Keratinocyte (primary cell): ENCODE results near the gene HCFC1. TPM values are rescaled to one million over a fixed set of nuclear protein-coding genes. Genes with fewer than 3 reads are reported as not detected.

Experiments used
- DNase-seq: peaks from one replicate; pipeline ENCODE4 v3.0.0-alpha.2; 2011; ENCODE audit warnings: low read depth, missing footprints, low spot score
- FAIRE-seq: peaks from 2 replicates; lab custom pipeline; 2011; peaks lifted over from hg19 to GRCh38; lab: Jason Lieb, UNC
- H2AFZ ChIP-seq: 2 replicates; pipeline ENCODE4 v1.6.0; 2012; ENCODE audit warnings: low read length, control low read depth, inconsistent platforms; ENCODE audit not compliant: control insufficient read depth
- H3K27ac ChIP-seq: 2 replicates; pipeline ENCODE4 v1.5.1; 2011; ENCODE audit warnings: low read length; ENCODE audit not compliant: control insufficient read depth, insufficient read depth
- H3K27me3 ChIP-seq: 3 replicates; pipeline ENCODE4 v1.6.0; 2011; ENCODE audit warnings: low read length; ENCODE audit not compliant: control insufficient read depth, insufficient read depth; ENCODE audit errors: extremely low read depth
- H3K36me3 ChIP-seq, 2 experiments: 2 replicates in 1 of 2; 3 replicates in 1 of 2; pipeline ENCODE4 v1.5.1; 2011; ENCODE audit warnings: low read length in 2 of 2, mild to moderate bottlenecking in 1 of 2; ENCODE audit not compliant: control insufficient read depth in 2 of 2, insufficient read depth in 2 of 2; ENCODE audit errors: extremely low read depth in 1 of 2
- H3K4me1 ChIP-seq: 3 replicates; pipeline ENCODE4 v1.5.1; 2011; ENCODE audit warnings: low read length; ENCODE audit not compliant: control insufficient read depth, insufficient read depth; ENCODE audit errors: extremely low read depth
- H3K4me2 ChIP-seq: 3 replicates; pipeline ENCODE4 v1.6.0; 2011; ENCODE audit warnings: low read depth, low read length; ENCODE audit not compliant: control insufficient read depth, insufficient read depth; ENCODE audit errors: extremely low read depth
- H3K4me3 ChIP-seq, 3 experiments: fragments of 200-600 bp in 1 of 3; sonication (generic) in 1 of 3; 2 replicates in 2 of 3; 3 replicates in 1 of 3; pipeline ENCODE4 v1.5.1; 2011 to 2016; ENCODE audit warnings: low read length in 3 of 3, mild to moderate bottlenecking in 3 of 3, control low read depth in 2 of 3, inconsistent platforms in 1 of 3, low read depth in 1 of 3, mixed read lengths in 1 of 3, mixed run types in 1 of 3, moderate library complexity in 1 of 3; ENCODE audit not compliant: control insufficient read depth in 2 of 3, insufficient read depth in 2 of 3; ENCODE audit errors: extremely low read depth in 1 of 3
- H3K79me2 ChIP-seq: 2 replicates; pipeline ENCODE4 v1.6.0; 2012; ENCODE audit warnings: low read length; ENCODE audit not compliant: control insufficient read depth, insufficient read depth
- H3K9ac ChIP-seq: 3 replicates; pipeline ENCODE4 v1.6.0; 2011; ENCODE audit warnings: low read length; ENCODE audit not compliant: control insufficient read depth, insufficient read depth; ENCODE audit errors: extremely low read depth
- H3K9me1 ChIP-seq: 3 replicates; pipeline ENCODE4 v1.6.0; 2011; ENCODE audit warnings: low read length; ENCODE audit not compliant: control insufficient read depth, insufficient read depth; ENCODE audit errors: extremely low read depth
- H3K9me3 ChIP-seq: 2 replicates; pipeline ENCODE4 v1.5.1; 2012; ENCODE audit warnings: low read depth, low read length; ENCODE audit not compliant: control insufficient read depth
- H4K20me1 ChIP-seq: 3 replicates; pipeline ENCODE4 v1.6.0; 2011; ENCODE audit warnings: low read length; ENCODE audit not compliant: control insufficient read depth, insufficient read depth; ENCODE audit errors: extremely low read depth
- EZH2 ChIP-seq: IDR thresholded peaks from one replicate; pipeline ENCODE4 v1.6.1; 2012; ENCODE audit warnings: inconsistent platforms, mild to moderate bottlenecking, low read length, moderate library complexity
- dilution Hi-C: fragments of 300-500 bp; cut with MboI; formaldehyde crosslinking; loops from one replicate; pipeline ENCODE4 v1.7.0; 2020; ENCODE audit warnings: low sequenced_read_pairs; ENCODE audit not compliant: extremely low pct_ligation_motif_present
- polyA plus RNA-seq, 5 experiments: library from polyadenylated mRNA; depleted of rRNA in 3 of 5; stranded (reverse) in 3 of 5; stranded (forward) in 1 of 5; unstranded in 1 of 5; fragments of >200 nt; gene quantifications; 1 replicate in 1 of 5; 2 replicates in 3 of 5; 3 replicates in 1 of 5; pipeline versions ENCODE4 v1.2.1 to v1.2.3, GENCODE V29; 2011 to 2012; ENCODE audit warnings: missing spikeins in 2 of 5, low read depth in 1 of 5, low replicate concordance in 1 of 5
- TF ChIP-seq, protein P1 (sequence below), 3 experiments: IDR thresholded peaks in 1 of 3; conservative IDR thresholded peaks in 1 of 3; optimal IDR thresholded peaks in 1 of 3; 2 replicates in 2 of 3; 3 replicates in 1 of 3; pipeline versions ENCODE3 to v1.5.1; 2011; ENCODE audit warnings: low read length in 3 of 3, mild to moderate bottlenecking in 3 of 3, moderate library complexity in 2 of 3, control low read depth in 1 of 3, inconsistent platforms in 1 of 3; ENCODE audit not compliant: insufficient read depth in 2 of 3; ENCODE audit errors: extremely low read depth in 1 of 3

HCFC1 gene
- polyA plus RNA-seq, 1 donor (not counting 4 experiments of a cell fraction or from before 2014, with no cell fraction given), result 2.7 TPM

DNA sequence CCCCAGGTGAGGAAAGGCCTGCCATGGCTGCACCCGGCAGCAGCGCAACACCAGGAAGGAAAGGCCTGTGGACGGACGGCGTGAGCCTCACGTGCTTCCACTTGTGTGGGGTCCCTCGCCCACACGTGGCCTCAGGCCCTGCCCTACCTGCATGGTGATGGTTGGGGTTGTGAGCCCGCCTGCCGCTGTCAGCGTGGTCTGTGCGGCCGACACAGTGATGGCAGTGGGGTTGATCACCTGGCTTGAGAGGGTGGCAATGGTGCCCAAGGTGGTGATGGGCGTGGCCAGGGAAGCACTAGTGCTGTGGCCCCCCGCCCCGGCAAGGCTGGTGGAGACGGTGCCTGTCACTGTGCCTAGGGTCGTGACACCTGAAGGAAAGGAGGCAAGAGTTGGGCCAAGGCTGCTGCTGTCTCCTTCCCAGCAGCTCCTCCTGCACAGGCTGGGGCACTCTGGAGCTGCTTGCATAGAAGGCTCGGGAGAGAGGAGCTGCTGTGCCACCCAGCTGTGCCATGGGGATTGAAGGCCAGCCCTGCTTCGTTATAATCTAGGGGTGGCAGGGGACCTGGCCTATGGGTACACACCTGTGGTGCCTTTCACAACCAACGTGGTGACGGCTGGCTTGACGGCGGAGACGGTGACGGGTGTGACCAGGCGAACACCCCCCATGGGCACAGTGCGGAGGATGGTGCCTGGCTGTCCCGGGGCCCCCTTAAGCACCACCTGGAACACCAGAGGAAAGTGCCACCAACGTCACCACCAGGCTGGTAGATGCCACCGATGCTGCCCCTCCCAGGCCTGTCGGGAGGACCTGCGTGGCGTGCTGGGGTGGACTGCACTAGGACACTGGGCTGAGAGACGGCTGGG is 15.3 kb downstream of the HCFC1 start:
- no peak for TF ChIP-seq EZH2
- TF ChIP-seq, protein P1, sequence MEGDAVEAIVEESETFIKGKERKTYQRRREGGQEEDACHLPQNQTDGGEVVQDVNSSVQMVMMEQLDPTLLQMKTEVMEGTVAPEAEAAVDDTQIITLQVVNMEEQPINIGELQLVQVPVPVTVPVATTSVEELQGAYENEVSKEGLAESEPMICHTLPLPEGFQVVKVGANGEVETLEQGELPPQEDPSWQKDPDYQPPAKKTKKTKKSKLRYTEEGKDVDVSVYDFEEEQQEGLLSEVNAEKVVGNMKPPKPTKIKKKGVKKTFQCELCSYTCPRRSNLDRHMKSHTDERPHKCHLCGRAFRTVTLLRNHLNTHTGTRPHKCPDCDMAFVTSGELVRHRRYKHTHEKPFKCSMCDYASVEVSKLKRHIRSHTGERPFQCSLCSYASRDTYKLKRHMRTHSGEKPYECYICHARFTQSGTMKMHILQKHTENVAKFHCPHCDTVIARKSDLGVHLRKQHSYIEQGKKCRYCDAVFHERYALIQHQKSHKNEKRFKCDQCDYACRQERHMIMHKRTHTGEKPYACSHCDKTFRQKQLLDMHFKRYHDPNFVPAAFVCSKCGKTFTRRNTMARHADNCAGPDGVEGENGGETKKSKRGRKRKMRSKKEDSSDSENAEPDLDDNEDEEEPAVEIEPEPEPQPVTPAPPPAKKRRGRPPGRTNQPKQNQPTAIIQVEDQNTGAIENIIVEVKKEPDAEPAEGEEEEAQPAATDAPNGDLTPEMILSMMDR (optimal IDR thresholded peaks at IDR 0.05 in 1 of 3, IDR thresholded peaks at IDR 0.05 in 1 of 3, conservative IDR thresholded peaks at IDR 0.05 in 1 of 3; ENCODE audit: extremely low read depth in 1 of 3, insufficient read depth in 2 of 3, low read length in 3 of 3), result no peak
- H3K9me3 ChIP-seq, result no peaks in the 10 kb centered on the region
- no peaks in the 10 kb centered on the region for H4K20me1 ChIP-seq
- H3K9ac ChIP-seq, result no peak overlapping the region
- no peaks in the 10 kb centered on the region for H3K27me3 ChIP-seq
- H3K4me3 ChIP-seq, result no peak overlapping the region
- no peak for FAIRE-seq
- peaks cover 29 to 55% of the 10 kb centered on the region in 2 experiments for H3K36me3 ChIP-seq
- no peak overlapping the region for H2AFZ ChIP-seq
- no peak overlapping the region for H3K4me2 ChIP-seq
- no peaks in the 10 kb centered on the region for H3K79me2 ChIP-seq
- no peak for DNase-seq
- no peak overlapping the region for H3K27ac ChIP-seq
- H3K9me1 ChIP-seq, result no peaks in the 10 kb centered on the region
- H3K4me1 ChIP-seq, result no peaks in the 10 kb centered on the region
- dilution Hi-C loops, result no loop called here

DNA sequence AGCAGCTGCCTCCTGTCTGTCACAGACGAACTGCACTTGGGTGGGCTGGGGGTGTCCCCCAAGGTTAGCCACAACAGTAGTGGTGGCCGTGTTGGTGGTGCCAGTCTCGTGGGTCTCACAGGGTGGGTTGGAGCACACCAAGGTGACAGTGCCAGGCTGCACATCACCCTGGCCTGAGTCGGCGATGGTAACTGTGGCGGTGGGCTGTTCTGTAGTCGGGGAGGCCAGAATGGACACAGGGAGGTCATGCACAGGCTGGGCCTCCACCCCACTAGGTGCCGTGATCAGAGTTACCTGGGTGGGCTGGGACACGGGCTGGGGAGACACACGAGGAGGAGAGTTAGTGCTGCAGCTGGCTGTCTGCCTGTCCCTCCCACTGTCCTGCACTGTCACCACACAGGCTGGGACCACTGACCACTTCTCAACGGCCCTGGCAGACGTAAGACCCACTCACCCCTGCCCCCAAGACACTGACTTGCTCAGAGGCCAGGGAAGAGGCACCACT is 16.3 kb downstream of the HCFC1 start:
- FAIRE-seq (no peak), DNase-seq (no peak)
- Histone ChIP-seq H3K79me2 (no peaks in the 10 kb centered on the region), H3K27me3 (no peaks in the 10 kb centered on the region), H3K4me3 (no peak overlapping the region), H3K4me1 (no peaks in the 10 kb centered on the region), H4K20me1 (no peaks in the 10 kb centered on the region), H3K27ac (no peak overlapping the region), H3K9me3 (no peaks in the 10 kb centered on the region), H3K9me1 (no peaks in the 10 kb centered on the region), H3K4me2 (no peak overlapping the region), H3K36me3 (peaks cover 32 to 52% of the 10 kb centered on the region in 2 experiments), H2AFZ (no peak overlapping the region), H3K9ac (no peak overlapping the region)
- dilution Hi-C loops, result no loop called here
- TF ChIP-seq, protein P1 (optimal IDR thresholded peaks at IDR 0.05 in 1 of 3, IDR thresholded peaks at IDR 0.05 in 1 of 3, conservative IDR thresholded peaks at IDR 0.05 in 1 of 3; ENCODE audit: extremely low read depth in 1 of 3, insufficient read depth in 2 of 3, low read length in 3 of 3), result no peak
- no peak for TF ChIP-seq EZH2
